ENCODE data around the gene HACD2.

HACD2 gene

GRCh38 chr3:123586131-123586530 lies 1.3 kb upstream of the HACD2 start:
- peaks cover 7% of the 10 kb centered on the region; the same call in 1 of the 2 replicates for H3K9me3 ChIP-seq (ENCODE audit: insufficient read depth, low read length)
- peaks cover 7% of the 10 kb centered on the region for H3F3A ChIP-seq (ENCODE audit: insufficient read depth)
- H3K4me3 ChIP-seq (ENCODE audit: insufficient read depth, low read length, poor library complexity, severe bottlenecking), result peak overlapping the region; percentile 60
- 0 out of 2 replicates have a peak overlapping the region, but pooled peaks have one; percentile 34 for H3K27ac ChIP-seq (ENCODE audit: low read depth, low read length)
- no peaks in the 10 kb centered on the region for H3K27me3 ChIP-seq (ENCODE audit: low read length)
- H3K9ac ChIP-seq (ENCODE audit: low read length), result peak overlapping the region; percentile 69
- no peak for TF ChIP-seq EZH2phosphoT487 (conservative IDR thresholded peaks at IDR 0.05; ENCODE audit: low read length)
- no peak for TF ChIP-seq CTCF (IDR thresholded peaks at IDR 0.05; ENCODE audit: insufficient read depth, low read length, poor library complexity, severe bottlenecking)
- no peaks in the 10 kb centered on the region for H3K79me2 ChIP-seq (ENCODE audit: insufficient read depth, low read length)
- H3K9me2 ChIP-seq (replicated peaks; ENCODE audit: insufficient read depth, low read length), result no peaks in the 10 kb centered on the region
- H4K20me1 ChIP-seq (ENCODE audit: low read depth, low read length), result no peaks in the 10 kb centered on the region
- H3K36me3 ChIP-seq (ENCODE audit: low read length), result 0 out of 2 replicates have a peak, but pooled peaks cover 7% of the 10 kb centered on the region
- peak overlapping the region; percentile 68 for H3K4me2 ChIP-seq (ENCODE audit: low read depth, low read length, poor library complexity, severe bottlenecking)
- H2AFZ ChIP-seq (ENCODE audit: low read depth, low read length, severe bottlenecking), result peak overlapping the region; percentile 99

GRCh38 chr3:123584284-123584987 lies 417 bp downstream of the HACD2 start:
- no peaks in the 10 kb centered on the region for H4K20me1 ChIP-seq (ENCODE audit: low read depth, low read length)
- H3K27ac ChIP-seq (ENCODE audit: low read depth, low read length), result no peak overlapping the region
- peak overlapping the region; percentile 69 for H3K9ac ChIP-seq (ENCODE audit: low read length)
- TF ChIP-seq EZH2phosphoT487 (conservative IDR thresholded peaks at IDR 0.05; ENCODE audit: low read length), result 0 out of 2 replicates have a peak, but pooled peaks have one; percentile 27
- TF ChIP-seq CTCF (IDR thresholded peaks at IDR 0.05; ENCODE audit: insufficient read depth, low read length, poor library complexity, severe bottlenecking), result no peak
- H3K4me3 ChIP-seq (ENCODE audit: insufficient read depth, low read length, poor library complexity, severe bottlenecking), result peak overlapping the region; percentile 60
- H3K4me2 ChIP-seq (ENCODE audit: low read depth, low read length, poor library complexity, severe bottlenecking), result peak overlapping the region; percentile 68
- H3K9me3 ChIP-seq (ENCODE audit: insufficient read depth, low read length), result no peaks in the 10 kb centered on the region
- no peaks in the 10 kb centered on the region for H3K79me2 ChIP-seq (ENCODE audit: insufficient read depth, low read length)
- H3K27me3 ChIP-seq (ENCODE audit: low read length), result no peaks in the 10 kb centered on the region
- H2AFZ ChIP-seq (ENCODE audit: low read depth, low read length, severe bottlenecking), result peak overlapping the region; percentile 99
- peaks cover 7% of the 10 kb centered on the region for H3F3A ChIP-seq (ENCODE audit: insufficient read depth)
- no peaks in the 10 kb centered on the region for H3K9me2 ChIP-seq (replicated peaks; ENCODE audit: insufficient read depth, low read length)
- 0 out of 2 replicates have a peak, but pooled peaks cover 1% of the 10 kb centered on the region for H3K36me3 ChIP-seq (ENCODE audit: low read length)

- peak overlapping the region; percentile 68 for H3K4me2 ChIP-seq (ENCODE audit: low read depth, low read length, poor library complexity, severe bottlenecking)
- H3K79me2 ChIP-seq (ENCODE audit: insufficient read depth, low read length), result no peaks in the 10 kb centered on the region
- H3K9me2 ChIP-seq (replicated peaks; ENCODE audit: insufficient read depth, low read length), result no peaks in the 10 kb centered on the region
- H3K4me3 ChIP-seq (ENCODE audit: insufficient read depth, low read length, poor library complexity, severe bottlenecking), result no peak overlapping the region
- H3K9ac ChIP-seq (ENCODE audit: low read length), result peak overlapping the region; percentile 69; the same call in 1 of the 2 replicates
- no peak overlapping the region for H2AFZ ChIP-seq (ENCODE audit: low read depth, low read length, severe bottlenecking)
- no peaks in the 10 kb centered on the region for H3K27me3 ChIP-seq (ENCODE audit: low read length)
- H3F3A ChIP-seq (ENCODE audit: insufficient read depth), result peaks cover 7% of the 10 kb centered on the region
- no peaks in the 10 kb centered on the region for H4K20me1 ChIP-seq (ENCODE audit: low read depth, low read length)
- H3K36me3 ChIP-seq (ENCODE audit: low read length), result no peaks in the 10 kb centered on the region
- no peaks in the 10 kb centered on the region for H3K9me3 ChIP-seq (ENCODE audit: insufficient read depth, low read length)
- H3K27ac ChIP-seq (ENCODE audit: low read depth, low read length), result no peak overlapping the region
- TF ChIP-seq CTCF (IDR thresholded peaks at IDR 0.05; ENCODE audit: insufficient read depth, low read length, poor library complexity, severe bottlenecking), result no peak
- TF ChIP-seq EZH2phosphoT487 (conservative IDR thresholded peaks at IDR 0.05; ENCODE audit: low read length), result no peak
Observed at GRCh38 chr3:123583561-123583960, 1.3 kb downstream of the HACD2 start.

Measured in SU-DHL-6 (cell line).